A549 (cell line): ENCODE measurements around the gene MAP3K14.

Experiments used
- BCL3 ChIP-seq: fragments of >200 bp; sonication (Bioruptor Twin); formaldehyde crosslinking; IDR thresholded peaks from 3 replicates; pipeline ENCODE4 v1.6.1; 2016
- CBX2 ChIP-seq: fragments of 200-600 bp; sonication (generic); IDR thresholded peaks from 2 replicates; pipeline ENCODE4 v1.6.1; 2016; ENCODE audit warnings: low read depth, mild to moderate bottlenecking, borderline replicate concordance
- CTCF ChIP-seq: fragments of >200 bp; sonication (Bioruptor Twin); formaldehyde crosslinking; IDR thresholded peaks from 3 replicates; pipeline ENCODE4 v1.5.1; 2016
- JUNB ChIP-seq: fragments of >200 bp; sonication (Bioruptor Twin); formaldehyde crosslinking; IDR thresholded peaks from 2 replicates; pipeline ENCODE4 v1.6.1; 2016
- RFX5 ChIP-seq: fragments of 450-650 bp; IDR thresholded peaks from 2 replicates; pipeline ENCODE4 v1.7.1; 2014; ENCODE audit warnings: antibody characterized with exemption, mild to moderate bottlenecking, moderate library complexity

GRCh38 chr17:45231481-45232116, 85.2 kb downstream of the MAP3K14 start:
- TF ChIP-seq CTCF (peak; percentile 61), CBX2 (no peak), BCL3 (no peak), JUNB (no peak), RFX5 (no peak)
